NCI-H446 treated with DMSO at 0.1 percent for 48 hours (cell line): ENCODE measurements around the gene FAM156A.
"Not testable (repeated sequence)": the region's sequence is repeated elsewhere in the genome, so short reads cannot be mapped to it uniquely, and the experiment has no call there.

Experiments used
- DNase-seq: peaks from one replicate; lab custom pipeline; 2025; lab: John Stamatoyannopoulos, UW

The FAM156A gene

DNA sequence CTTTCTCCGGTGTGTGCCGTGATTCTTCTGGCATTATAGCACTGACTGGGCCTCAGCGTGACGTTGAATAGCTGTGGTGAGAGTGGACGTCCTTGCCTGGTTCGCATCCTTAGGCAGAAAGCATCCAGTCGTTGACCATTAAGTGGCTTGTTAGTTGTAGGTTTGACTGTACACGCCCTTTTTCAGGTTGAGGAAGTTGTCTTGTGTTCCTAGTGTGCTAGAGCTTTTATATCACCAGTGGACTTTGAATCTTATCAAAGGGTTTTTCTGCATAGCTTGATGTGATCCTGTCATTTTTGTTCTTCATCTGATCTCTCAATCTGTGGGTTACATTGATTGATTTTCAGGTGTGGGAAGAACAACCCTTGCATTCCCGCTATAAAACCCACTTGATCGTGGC lies 52.8 kb downstream of the FAM156A start:
- DNase-seq, result not testable (repeated sequence)
